GM21619 (cell line): ENCODE measurements around the gene PLXND1.

Experiments
- ATAC-seq: cut with Tn5 transposase; IDR thresholded peaks from one replicate; pipeline ENCODE4 v1.9.1; 2021; ENCODE audit not compliant: unreplicated experiment

PLXND1 gene

GRCh38 chr3:129567176-129567705 lies 39.2 kb downstream of the PLXND1 start:
- no peak for ATAC-seq

- ATAC-seq = no peak
Measured at GRCh38 chr3:129565902-129566301, 40.6 kb downstream of the PLXND1 start.

GRCh38 chr3:129564981-129565644 lies 41.4 kb downstream of the PLXND1 start:
- ATAC-seq = no peak

- ATAC-seq = no peak
Measured at GRCh38 chr3:129563850-129564535, 42.5 kb downstream of the PLXND1 start.

- ATAC-seq = no peak
Measured at GRCh38 chr3:129563332-129563731, 43.1 kb downstream of the PLXND1 start.

- ATAC-seq = no peak
Measured at GRCh38 chr3:129562803-129563202, 43.7 kb downstream of the PLXND1 start.

GRCh38 chr3:129561619-129562248 lies 44.7 kb downstream of the PLXND1 start:
- ATAC-seq = no peak

GRCh38 chr3:129560911-129561594 lies 45.4 kb downstream of the PLXND1 start:
- ATAC-seq = no peak

- ATAC-seq = no peak
Measured at GRCh38 chr3:129560269-129560787, 46.1 kb downstream of the PLXND1 start.

GRCh38 chr3:129559565-129560079 lies 46.9 kb downstream of the PLXND1 start:
- no peak for ATAC-seq

GRCh38 chr3:129558772-129559564 lies 47.5 kb downstream of the PLXND1 start:
- no peak for ATAC-seq

GRCh38 chr3:129558081-129558771 lies 48.2 kb downstream of the PLXND1 start:
- no peak for ATAC-seq

- no peak for ATAC-seq
Measured at GRCh38 chr3:129557548-129557894, 49.0 kb downstream of the PLXND1 start.

- ATAC-seq = no peak
Measured at GRCh38 chr3:129556890-129557547, 49.5 kb downstream of the PLXND1 start.

- no peak for ATAC-seq
Measured at GRCh38 chr3:129556358-129556695, 50.1 kb downstream of the PLXND1 start.

GRCh38 chr3:129555616-129556357 lies 50.7 kb downstream of the PLXND1 start:
- no peak for ATAC-seq

GRCh38 chr3:129555153-129555550 lies 51.3 kb downstream of the PLXND1 start:
- no peak for ATAC-seq

- ATAC-seq = no peak
Measured at GRCh38 chr3:129554356-129555152, 51.9 kb downstream of the PLXND1 start.
